ENCODE results near the gene ZNF804A. TPM values are rescaled to one million over a fixed set of nuclear protein-coding genes. Genes with fewer than 3 reads are reported as not detected.

Gene ZNF804A
- total and polyA plus RNA-seq, 4 donors, result 0.07 to 0.37 (median 0.13) TPM

DNA sequence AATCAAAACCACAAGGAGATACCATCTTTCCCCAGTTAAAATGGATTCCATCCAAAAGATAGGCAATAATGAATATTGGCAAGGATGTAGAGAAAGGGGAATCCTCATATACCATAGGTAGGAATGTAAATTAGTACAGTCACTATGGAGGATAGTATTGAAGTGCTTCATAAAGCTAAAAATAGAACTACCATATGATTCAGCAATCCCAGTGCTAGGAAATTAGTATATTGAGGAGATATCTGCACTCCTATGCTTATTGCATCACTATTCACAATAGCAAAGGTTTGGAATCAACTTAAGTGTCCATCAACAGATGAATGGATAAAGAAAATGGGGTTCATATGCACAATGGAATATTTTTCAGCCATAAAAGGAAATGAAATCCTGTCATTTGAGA is 251.2 kb downstream of the ZNF804A start (continued):
- TF ChIP-seq, protein P1, sequence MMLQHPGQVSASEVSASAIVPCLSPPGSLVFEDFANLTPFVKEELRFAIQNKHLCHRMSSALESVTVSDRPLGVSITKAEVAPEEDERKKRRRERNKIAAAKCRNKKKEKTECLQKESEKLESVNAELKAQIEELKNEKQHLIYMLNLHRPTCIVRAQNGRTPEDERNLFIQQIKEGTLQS (IDR thresholded peaks at IDR 0.05), result no peak
- no peak for TF ChIP-seq HNF4A (conservative IDR thresholded peaks at IDR 0.05)

DNA sequence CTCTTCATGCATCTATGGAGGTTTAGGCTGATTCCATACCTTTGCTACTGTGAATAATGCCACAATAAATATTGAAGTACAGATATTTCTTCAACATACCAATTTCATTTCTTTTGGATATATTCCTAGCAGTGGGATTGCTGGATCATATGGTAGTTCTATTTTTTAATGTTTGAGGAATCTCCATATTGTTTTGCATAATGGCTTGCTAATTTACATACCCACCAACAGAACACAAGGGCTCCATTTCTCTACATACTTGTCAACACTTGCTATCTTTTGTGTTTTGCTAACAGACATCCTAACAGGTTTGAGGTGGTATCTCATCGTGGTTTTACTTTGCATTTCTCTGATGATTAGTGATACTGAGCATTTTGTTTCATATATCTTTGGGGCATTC is 253.2 kb downstream of the ZNF804A start:
- no peaks in the 10 kb centered on the region for H3K4me1 ChIP-seq (ENCODE audit: control insufficient read depth in 4 of 4, insufficient read depth in 4 of 4, low read length in 3 of 4)
- H3K36me3 ChIP-seq (ENCODE audit: control insufficient read depth in 4 of 4, insufficient read depth in 3 of 4, low read depth in 1 of 4, low read length in 3 of 4), result no peaks in the 10 kb centered on the region
- H3K27me3 ChIP-seq (ENCODE audit: control insufficient read depth in 4 of 4, insufficient read depth in 4 of 4, low read length in 3 of 4), result no peaks in the 10 kb centered on the region
- H3K27ac ChIP-seq (ENCODE audit: low read depth in 1 of 2, low read length in 2 of 2), result no peak overlapping the region
- H3K9me3 ChIP-seq (ENCODE audit: control insufficient read depth in 4 of 4, low read length in 3 of 4), result no peaks in the 10 kb centered on the region
- no peak overlapping the region for H3K9ac ChIP-seq (ENCODE audit: low read depth in 1 of 2, low read length in 2 of 2)
- DNase-seq (ENCODE audit: low spot score), result no peak
- H3K4me3 ChIP-seq (ENCODE audit: low read depth in 1 of 3, low read length in 3 of 3), result no peak overlapping the region
- 75% methylated on average over 1 of the region's 1 CpG for WGBS
- TF ChIP-seq JUND (IDR thresholded peaks at IDR 0.05) (no peak), FOXA1 (IDR thresholded peaks at IDR 0.05) (no peak)
- TF ChIP-seq, protein P2, sequence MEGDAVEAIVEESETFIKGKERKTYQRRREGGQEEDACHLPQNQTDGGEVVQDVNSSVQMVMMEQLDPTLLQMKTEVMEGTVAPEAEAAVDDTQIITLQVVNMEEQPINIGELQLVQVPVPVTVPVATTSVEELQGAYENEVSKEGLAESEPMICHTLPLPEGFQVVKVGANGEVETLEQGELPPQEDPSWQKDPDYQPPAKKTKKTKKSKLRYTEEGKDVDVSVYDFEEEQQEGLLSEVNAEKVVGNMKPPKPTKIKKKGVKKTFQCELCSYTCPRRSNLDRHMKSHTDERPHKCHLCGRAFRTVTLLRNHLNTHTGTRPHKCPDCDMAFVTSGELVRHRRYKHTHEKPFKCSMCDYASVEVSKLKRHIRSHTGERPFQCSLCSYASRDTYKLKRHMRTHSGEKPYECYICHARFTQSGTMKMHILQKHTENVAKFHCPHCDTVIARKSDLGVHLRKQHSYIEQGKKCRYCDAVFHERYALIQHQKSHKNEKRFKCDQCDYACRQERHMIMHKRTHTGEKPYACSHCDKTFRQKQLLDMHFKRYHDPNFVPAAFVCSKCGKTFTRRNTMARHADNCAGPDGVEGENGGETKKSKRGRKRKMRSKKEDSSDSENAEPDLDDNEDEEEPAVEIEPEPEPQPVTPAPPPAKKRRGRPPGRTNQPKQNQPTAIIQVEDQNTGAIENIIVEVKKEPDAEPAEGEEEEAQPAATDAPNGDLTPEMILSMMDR (IDR thresholded peaks at IDR 0.05; ENCODE audit: low read depth, low read length, missing input control), result no peak

DNA sequence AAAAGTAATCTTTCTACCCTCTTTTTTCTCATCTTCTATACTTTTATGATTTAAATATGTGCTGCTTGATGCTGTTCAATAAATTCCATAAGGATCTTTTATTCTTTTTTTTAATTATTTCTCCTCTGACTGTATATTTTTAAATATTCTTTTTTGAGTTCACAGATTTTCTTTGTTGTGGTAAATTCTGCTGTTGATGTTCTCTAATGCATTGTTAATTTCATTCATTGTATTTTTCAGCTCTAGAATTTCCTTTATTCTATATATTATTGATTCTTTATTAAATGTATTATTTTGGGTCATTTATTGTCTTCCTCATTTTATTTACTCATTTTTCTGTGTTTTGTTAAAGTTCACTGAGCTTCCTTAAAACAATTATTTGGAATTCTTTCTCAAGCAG is 260.9 kb downstream of the ZNF804A start:
- no peak for DNase-seq (ENCODE audit: low spot score)
- Histone ChIP-seq H3K4me1 (ENCODE audit: control insufficient read depth in 4 of 4, insufficient read depth in 4 of 4, low read length in 3 of 4) (no peaks in the 10 kb centered on the region), H3K36me3 (ENCODE audit: control insufficient read depth in 4 of 4, insufficient read depth in 3 of 4, low read depth in 1 of 4, low read length in 3 of 4) (no peaks in the 10 kb centered on the region), H3K4me3 (ENCODE audit: low read depth in 1 of 3, low read length in 3 of 3) (no peak overlapping the region), H3K27me3 (ENCODE audit: control insufficient read depth in 4 of 4, insufficient read depth in 4 of 4, low read length in 3 of 4) (no peaks in the 10 kb centered on the region), H3K9ac (ENCODE audit: low read depth in 1 of 2, low read length in 2 of 2) (no peak overlapping the region), H3K9me3 (ENCODE audit: control insufficient read depth in 4 of 4, low read length in 3 of 4) (peaks cover 0 to 7% (median 5%) of the 10 kb centered on the region in 4 donors), H3K27ac (ENCODE audit: low read depth in 1 of 2, low read length in 2 of 2) (no peak overlapping the region)
- TF ChIP-seq RXRA (IDR thresholded peaks at IDR 0.05), result no peak
- TF ChIP-seq, protein P1 (IDR thresholded peaks at IDR 0.05), result no peak
- TF ChIP-seq YY1 (IDR thresholded peaks at IDR 0.05), result no peak
- TF ChIP-seq HNF4G (IDR thresholded peaks at IDR 0.05), result no peak
- TF ChIP-seq NR2F2 (IDR thresholded peaks at IDR 0.05), result no peak
- no peak for TF ChIP-seq SP1 (IDR thresholded peaks at IDR 0.05)
- no peak for TF ChIP-seq GABPA (IDR thresholded peaks at IDR 0.05 in 1 of 2, conservative IDR thresholded peaks at IDR 0.05 in 1 of 2)
- no peak for TF ChIP-seq TAF1 (conservative IDR thresholded peaks at IDR 0.05)
- TF ChIP-seq, protein P3, sequence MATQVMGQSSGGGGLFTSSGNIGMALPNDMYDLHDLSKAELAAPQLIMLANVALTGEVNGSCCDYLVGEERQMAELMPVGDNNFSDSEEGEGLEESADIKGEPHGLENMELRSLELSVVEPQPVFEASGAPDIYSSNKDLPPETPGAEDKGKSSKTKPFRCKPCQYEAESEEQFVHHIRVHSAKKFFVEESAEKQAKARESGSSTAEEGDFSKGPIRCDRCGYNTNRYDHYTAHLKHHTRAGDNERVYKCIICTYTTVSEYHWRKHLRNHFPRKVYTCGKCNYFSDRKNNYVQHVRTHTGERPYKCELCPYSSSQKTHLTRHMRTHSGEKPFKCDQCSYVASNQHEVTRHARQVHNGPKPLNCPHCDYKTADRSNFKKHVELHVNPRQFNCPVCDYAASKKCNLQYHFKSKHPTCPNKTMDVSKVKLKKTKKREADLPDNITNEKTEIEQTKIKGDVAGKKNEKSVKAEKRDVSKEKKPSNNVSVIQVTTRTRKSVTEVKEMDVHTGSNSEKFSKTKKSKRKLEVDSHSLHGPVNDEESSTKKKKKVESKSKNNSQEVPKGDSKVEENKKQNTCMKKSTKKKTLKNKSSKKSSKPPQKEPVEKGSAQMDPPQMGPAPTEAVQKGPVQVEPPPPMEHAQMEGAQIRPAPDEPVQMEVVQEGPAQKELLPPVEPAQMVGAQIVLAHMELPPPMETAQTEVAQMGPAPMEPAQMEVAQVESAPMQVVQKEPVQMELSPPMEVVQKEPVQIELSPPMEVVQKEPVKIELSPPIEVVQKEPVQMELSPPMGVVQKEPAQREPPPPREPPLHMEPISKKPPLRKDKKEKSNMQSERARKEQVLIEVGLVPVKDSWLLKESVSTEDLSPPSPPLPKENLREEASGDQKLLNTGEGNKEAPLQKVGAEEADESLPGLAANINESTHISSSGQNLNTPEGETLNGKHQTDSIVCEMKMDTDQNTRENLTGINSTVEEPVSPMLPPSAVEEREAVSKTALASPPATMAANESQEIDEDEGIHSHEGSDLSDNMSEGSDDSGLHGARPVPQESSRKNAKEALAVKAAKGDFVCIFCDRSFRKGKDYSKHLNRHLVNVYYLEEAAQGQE (IDR thresholded peaks at IDR 0.05), result no peak
- TF ChIP-seq, protein P4, sequence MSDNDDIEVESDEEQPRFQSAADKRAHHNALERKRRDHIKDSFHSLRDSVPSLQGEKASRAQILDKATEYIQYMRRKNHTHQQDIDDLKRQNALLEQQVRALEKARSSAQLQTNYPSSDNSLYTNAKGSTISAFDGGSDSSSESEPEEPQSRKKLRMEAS (IDR thresholded peaks at IDR 0.05), result no peak
- TF ChIP-seq, protein P5, sequence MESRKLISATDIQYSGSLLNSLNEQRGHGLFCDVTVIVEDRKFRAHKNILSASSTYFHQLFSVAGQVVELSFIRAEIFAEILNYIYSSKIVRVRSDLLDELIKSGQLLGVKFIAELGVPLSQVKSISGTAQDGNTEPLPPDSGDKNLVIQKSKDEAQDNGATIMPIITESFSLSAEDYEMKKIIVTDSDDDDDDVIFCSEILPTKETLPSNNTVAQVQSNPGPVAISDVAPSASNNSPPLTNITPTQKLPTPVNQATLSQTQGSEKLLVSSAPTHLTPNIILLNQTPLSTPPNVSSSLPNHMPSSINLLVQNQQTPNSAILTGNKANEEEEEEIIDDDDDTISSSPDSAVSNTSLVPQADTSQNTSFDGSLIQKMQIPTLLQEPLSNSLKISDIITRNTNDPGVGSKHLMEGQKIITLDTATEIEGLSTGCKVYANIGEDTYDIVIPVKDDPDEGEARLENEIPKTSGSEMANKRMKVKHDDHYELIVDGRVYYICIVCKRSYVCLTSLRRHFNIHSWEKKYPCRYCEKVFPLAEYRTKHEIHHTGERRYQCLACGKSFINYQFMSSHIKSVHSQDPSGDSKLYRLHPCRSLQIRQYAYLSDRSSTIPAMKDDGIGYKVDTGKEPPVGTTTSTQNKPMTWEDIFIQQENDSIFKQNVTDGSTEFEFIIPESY (IDR thresholded peaks at IDR 0.05), result no peak
- no peak for TF ChIP-seq HNF4A (conservative IDR thresholded peaks at IDR 0.05)
- no peak for TF ChIP-seq JUND (IDR thresholded peaks at IDR 0.05)
- no peak for TF ChIP-seq FOXA1 (IDR thresholded peaks at IDR 0.05)
- TF ChIP-seq RAD21 (IDR thresholded peaks at IDR 0.05), result no peak
- TF ChIP-seq FOXA2 (IDR thresholded peaks at IDR 0.05), result no peak

Measured in liver (tissue), 9 donors.